IgD-negative memory B cell (primary cell): ENCODE data around the gene MYH11. TPM values are rescaled to one million over a fixed set of nuclear protein-coding genes. Genes with fewer than 3 reads are reported as not detected.
A peak's percentile ranks its signal among the peaks of the same experiment; 100 is the strongest.

Experiments used
- H3K27ac Mint-ChIP-seq, 3 donors: one replicate each; pipeline ENCODE4 v1.8.0; 2020 to 2022; ENCODE audit warnings: mild to moderate bottlenecking in 3 of 3, mixed read lengths in 3 of 3, moderate library complexity in 1 of 3
- H3K27me3 Mint-ChIP-seq: one replicate; pipeline ENCODE4 v1.8.0; 2021; ENCODE audit warnings: mixed read lengths
- H3K36me3 Mint-ChIP-seq: one replicate; pipeline ENCODE4 v1.8.0; 2020; ENCODE audit warnings: mild to moderate bottlenecking, mixed read lengths
- H3K4me1 Mint-ChIP-seq, 3 donors: one replicate each; pipeline ENCODE4 v1.8.0; 2020 to 2022; ENCODE audit warnings: mixed read lengths in 3 of 3, mild to moderate bottlenecking in 1 of 3
- H3K4me3 Mint-ChIP-seq, 4 donors: one replicate each; pipeline ENCODE4 v1.8.0; 2020 to 2022; ENCODE audit warnings: mild to moderate bottlenecking in 4 of 4, mixed read lengths in 4 of 4, moderate library complexity in 3 of 4
- H3K9me3 Mint-ChIP-seq, 3 donors: one replicate each; pipeline ENCODE4 v1.8.0; 2020 to 2021; ENCODE audit warnings: mixed read lengths in 3 of 3, mild to moderate bottlenecking in 1 of 3
- polyA plus RNA-seq: library from polyadenylated mRNA; unstranded; fragments of 300-500 nt; fragmentation: Illumina TruSeq; gene quantifications from one replicate; pipeline ENCODE4 v1.2.3, GENCODE V29; 2021

Gene MYH11
- polyA plus RNA-seq, 1 donor from 2014 or later: 3.9 TPM

GRCh38 chr16:15754821-15755534 lies 101.8 kb downstream of the MYH11 start:
- peak overlapping the region in 1 of 3 donors; percentile 63 for H3K27ac Mint-ChIP-seq
- H3K9me3 Mint-ChIP-seq: no peaks in the 10 kb centered on the region
- H3K4me3 Mint-ChIP-seq: no peak overlapping the region
- no peaks in the 10 kb centered on the region for H3K36me3 Mint-ChIP-seq
- peaks cover 0 to 7% (median 6%) of the 10 kb centered on the region in 3 donors for H3K4me1 Mint-ChIP-seq
- H3K27me3 Mint-ChIP-seq: peaks cover 4% of the 10 kb centered on the region

GRCh38 chr16:15752717-15753488 lies 103.9 kb downstream of the MYH11 start:
- Mint-ChIP-seq H3K9me3 (no peaks in the 10 kb centered on the region), H3K4me1 (peaks cover 0 to 7% (median 6%) of the 10 kb centered on the region in 3 donors), H3K4me3 (no peak overlapping the region), H3K27me3 (no peaks in the 10 kb centered on the region), H3K27ac (peak overlapping the region in 1 of 3 donors; percentile 81), H3K36me3 (peaks cover 2% of the 10 kb centered on the region)

- Mint-ChIP-seq H3K36me3 (peaks cover 2% of the 10 kb centered on the region), H3K9me3 (no peaks in the 10 kb centered on the region), H3K27me3 (no peaks in the 10 kb centered on the region), H3K27ac (no peak overlapping the region), H3K4me3 (no peak overlapping the region), H3K4me1 (peaks cover 0 to 7% (median 6%) of the 10 kb centered on the region in 3 donors)
Observed at GRCh38 chr16:15751940-15752339, 104.9 kb downstream of the MYH11 start.

- no peaks in the 10 kb centered on the region for H3K27me3 Mint-ChIP-seq
- H3K36me3 Mint-ChIP-seq: peaks cover 2% of the 10 kb centered on the region
- H3K4me3 Mint-ChIP-seq: no peak overlapping the region
- H3K27ac Mint-ChIP-seq: no peak overlapping the region
- no peaks in the 10 kb centered on the region for H3K9me3 Mint-ChIP-seq
- H3K4me1 Mint-ChIP-seq: no peaks in the 10 kb centered on the region
Observed at GRCh38 chr16:15749985-15750384, 106.8 kb downstream of the MYH11 start.

- peaks cover 2% of the 10 kb centered on the region for H3K36me3 Mint-ChIP-seq
- H3K9me3 Mint-ChIP-seq: no peaks in the 10 kb centered on the region
Observed at GRCh38 chr16:15749371-15749770, 107.5 kb downstream of the MYH11 start.

GRCh38 chr16:15748654-15749053 lies 108.2 kb downstream of the MYH11 start:
- Mint-ChIP-seq H3K27me3 (no peaks in the 10 kb centered on the region), H3K4me3 (peak overlapping the region in 1 of 4 donors; percentile 6), H3K36me3 (peaks cover 2% of the 10 kb centered on the region), H3K9me3 (no peaks in the 10 kb centered on the region), H3K27ac (no peak overlapping the region), H3K4me1 (no peaks in the 10 kb centered on the region)

More at GRCh38 chr16:15749371-15749770, 107.5 kb downstream of the MYH11 start:
- Mint-ChIP-seq H3K4me3 (no peak overlapping the region), H3K27ac (peak overlapping the region in 1 of 3 donors; percentile 62), H3K4me1 (no peaks in the 10 kb centered on the region), H3K27me3 (no peaks in the 10 kb centered on the region)

GRCh38 chr16:15747937-15748336 lies 108.9 kb downstream of the MYH11 start:
- H3K9me3 Mint-ChIP-seq: no peaks in the 10 kb centered on the region
- no peak overlapping the region for H3K4me3 Mint-ChIP-seq
- no peak overlapping the region for H3K27ac Mint-ChIP-seq
- H3K27me3 Mint-ChIP-seq: no peaks in the 10 kb centered on the region
- no peaks in the 10 kb centered on the region for H3K4me1 Mint-ChIP-seq
- peaks cover 4% of the 10 kb centered on the region for H3K36me3 Mint-ChIP-seq

GRCh38 chr16:15746332-15746731 lies 110.5 kb downstream of the MYH11 start:
- Mint-ChIP-seq H3K36me3 (peaks cover 9% of the 10 kb centered on the region), H3K4me1 (peaks cover 0 to 4% (median 1%) of the 10 kb centered on the region in 3 donors), H3K4me3 (no peak overlapping the region), H3K9me3 (peaks cover 0 to 5% (median 0%) of the 10 kb centered on the region in 3 donors), H3K27ac (no peak overlapping the region), H3K27me3 (no peaks in the 10 kb centered on the region)

GRCh38 chr16:15743657-15744056 lies 113.2 kb downstream of the MYH11 start:
- Mint-ChIP-seq H3K4me3 (no peak overlapping the region), H3K36me3 (peaks cover 17% of the 10 kb centered on the region), H3K4me1 (peaks cover 0 to 4% (median 1%) of the 10 kb centered on the region in 3 donors), H3K27me3 (no peaks in the 10 kb centered on the region), H3K27ac (peak overlapping the region in 1 of 3 donors; percentile 27), H3K9me3 (peaks cover 0 to 5% (median 0%) of the 10 kb centered on the region in 3 donors)

GRCh38 chr16:15742716-15743115 lies 114.1 kb downstream of the MYH11 start:
- Mint-ChIP-seq H3K27me3 (no peaks in the 10 kb centered on the region), H3K9me3 (peaks cover 0 to 5% (median 0%) of the 10 kb centered on the region in 3 donors), H3K27ac (no peak overlapping the region), H3K4me1 (peaks cover 0 to 4% (median 1%) of the 10 kb centered on the region in 3 donors), H3K4me3 (no peak overlapping the region), H3K36me3 (peaks cover 17% of the 10 kb centered on the region)

- peaks cover 0 to 5% (median 0%) of the 10 kb centered on the region in 3 donors for H3K9me3 Mint-ChIP-seq
- peaks cover 17% of the 10 kb centered on the region for H3K36me3 Mint-ChIP-seq
- H3K27me3 Mint-ChIP-seq: no peaks in the 10 kb centered on the region
- H3K4me1 Mint-ChIP-seq: peaks cover 0 to 4% (median 1%) of the 10 kb centered on the region in 3 donors
- peak overlapping the region in 2 of 3 donors; percentile 51 to 78 for H3K27ac Mint-ChIP-seq
- no peak overlapping the region for H3K4me3 Mint-ChIP-seq
Observed at GRCh38 chr16:15741207-15741871, 115.5 kb downstream of the MYH11 start.

- H3K4me1 Mint-ChIP-seq: peaks cover 0 to 4% (median 3%) of the 10 kb centered on the region in 3 donors
- H3K4me3 Mint-ChIP-seq: no peak overlapping the region
- no peak overlapping the region for H3K27ac Mint-ChIP-seq
- peaks cover 17% of the 10 kb centered on the region for H3K36me3 Mint-ChIP-seq
- peaks cover 0 to 5% (median 0%) of the 10 kb centered on the region in 3 donors for H3K9me3 Mint-ChIP-seq
- no peaks in the 10 kb centered on the region for H3K27me3 Mint-ChIP-seq
Observed at GRCh38 chr16:15739950-15740349, 116.9 kb downstream of the MYH11 start.

GRCh38 chr16:15739464-15739863 lies 117.4 kb downstream of the MYH11 start:
- Mint-ChIP-seq H3K36me3 (peaks cover 17% of the 10 kb centered on the region), H3K9me3 (peaks cover 0 to 5% (median 0%) of the 10 kb centered on the region in 3 donors), H3K27me3 (no peaks in the 10 kb centered on the region), H3K4me1 (peaks cover 0 to 4% (median 3%) of the 10 kb centered on the region in 3 donors), H3K4me3 (no peak overlapping the region), H3K27ac (no peak overlapping the region)

- no peak overlapping the region for H3K4me3 Mint-ChIP-seq
- peaks cover 0 to 5% (median 0%) of the 10 kb centered on the region in 3 donors for H3K9me3 Mint-ChIP-seq
- H3K27ac Mint-ChIP-seq: no peak overlapping the region
- H3K4me1 Mint-ChIP-seq: peaks cover 0 to 4% (median 3%) of the 10 kb centered on the region in 3 donors
- no peaks in the 10 kb centered on the region for H3K27me3 Mint-ChIP-seq
- peaks cover 15% of the 10 kb centered on the region for H3K36me3 Mint-ChIP-seq
Observed at GRCh38 chr16:15737140-15737644, 119.6 kb downstream of the MYH11 start.

- Mint-ChIP-seq H3K4me1 (peaks cover 0 to 2% (median 2%) of the 10 kb centered on the region in 3 donors), H3K9me3 (peaks cover 0 to 2% (median 0%) of the 10 kb centered on the region in 3 donors), H3K36me3 (peaks cover 14% of the 10 kb centered on the region), H3K27me3 (no peaks in the 10 kb centered on the region), H3K27ac (no peak overlapping the region), H3K4me3 (no peak overlapping the region)
Observed at GRCh38 chr16:15736529-15736928, 120.3 kb downstream of the MYH11 start.
